Prostate gland (tissue), 2 donors: ENCODE results near the gene SLIT3. TPM values are rescaled to one million over a fixed set of nuclear protein-coding genes. Genes with fewer than 3 reads are reported as not detected.

Experiments used
- DNase-seq: peaks from one replicate; pipeline ENCODE4 v3.0.0-alpha.2; 2019; ENCODE audit warnings: low spot score
- H3K27ac ChIP-seq, 2 donors: fragments of 200-600 bp; sonication (generic); 2 replicates each; pipeline ENCODE4 v1.5.1; 2017 to 2019
- H3K27me3 ChIP-seq: fragments of 200-600 bp; sonication (generic); replicated peaks from 2 replicates; pipeline ENCODE4 v1.5.1; 2019; ENCODE audit not compliant: insufficient read depth
- H3K36me3 ChIP-seq, 2 donors: fragments of 200-600 bp; sonication (generic); 1 replicate in 1 of 2; 2 replicates in 1 of 2; pipeline versions ENCODE4 v1.5.1 to v1.8.1; 2017 to 2019
- H3K4me1 ChIP-seq: fragments of 200-600 bp; sonication (generic); replicated peaks from 2 replicates; pipeline ENCODE4 v1.5.1; 2019
- H3K4me3 ChIP-seq, 2 donors: fragments of 200-600 bp; sonication (generic); 2 replicates each; pipeline ENCODE4 v1.5.1; 2017 to 2019
- H3K9me3 ChIP-seq: fragments of 200-600 bp; sonication (generic); 2 replicates; pipeline ENCODE4 v1.5.1; 2017
- CTCF ChIP-seq, 4 experiments: fragments of 200-600 bp in 2 of 4; fragments of 450-650 bp in 2 of 4; sonication (generic) in 2 of 4; IDR thresholded peaks; 1 replicate in 3 of 4; 2 replicates in 1 of 4; pipeline ENCODE4 v1.5.1; 2016 to 2019; ENCODE audit warnings: antibody characterized with exemption in 4 of 4, mild to moderate bottlenecking in 2 of 4, moderate library complexity in 2 of 4
- POLR2A ChIP-seq: fragments of 450-650 bp; IDR thresholded peaks from one replicate; pipeline ENCODE4 v1.6.1; 2016; ENCODE audit warnings: antibody characterized with exemption, mild to moderate bottlenecking
- POLR2AphosphoS5 ChIP-seq: sonication (generic); formaldehyde crosslinking; IDR thresholded peaks from one replicate; pipeline ENCODE4 v1.6.1; 2017; ENCODE audit warnings: antibody characterized with exemption
- WGBS: methylation state at CpG from one replicate; pipeline ENCODE4 v1.1.5; 2018; 5-methylcytosine and 5-hydroxymethylcytosine counted together
- intact Hi-C: fragments of 100-400 bp; cut with DNase I; formaldehyde crosslinking; loops from one replicate; pipeline ENCODE4 v1.14.2; 2022
- total RNA-seq, 2 donors: library from RNA; depleted of rRNA; stranded (reverse); fragments of >200 nt; gene quantifications; one replicate each; pipeline ENCODE4 v1.1.0, GENCODE V29; 2016

The SLIT3 gene
- total RNA-seq, 2 donors from 2014 or later = 8.3 TPM

GRCh38 chr5:169283887-169284286, 17.1 kb downstream of the SLIT3 start:
- TF ChIP-seq POLR2AphosphoS5 (no peak), CTCF (IDR thresholded peaks at IDR 0.05) (no peak), POLR2A (no peak)
- no peak overlapping the region for H3K4me3 ChIP-seq
- no peaks in the 10 kb centered on the region for H3K27me3 ChIP-seq
- no peak for DNase-seq
- no peak overlapping the region for H3K27ac ChIP-seq
- H3K4me1 ChIP-seq = no peaks in the 10 kb centered on the region
- no peaks in the 10 kb centered on the region for H3K9me3 ChIP-seq
- WGBS = 68% methylated on average over 6 of the region's 6 CpGs
- intact Hi-C loops = no loop called here
- H3K36me3 ChIP-seq = no peaks in the 10 kb centered on the region

- no peaks in the 10 kb centered on the region for H3K4me1 ChIP-seq
- H3K9me3 ChIP-seq = no peaks in the 10 kb centered on the region
- intact Hi-C loops = no loop called here
- no peak overlapping the region for H3K27ac ChIP-seq
- H3K36me3 ChIP-seq = no peaks in the 10 kb centered on the region
- 90% methylated on average over 1 of the region's 1 CpG for WGBS
- DNase-seq = no peak
- no peak overlapping the region for H3K4me3 ChIP-seq
- TF ChIP-seq CTCF (IDR thresholded peaks at IDR 0.05) (no peak), POLR2A (no peak), POLR2AphosphoS5 (no peak)
- no peaks in the 10 kb centered on the region for H3K27me3 ChIP-seq
Observed at GRCh38 chr5:169281625-169282024, 19.3 kb downstream of the SLIT3 start.

GRCh38 chr5:169280696-169281095, 20.2 kb downstream of the SLIT3 start:
- DNase-seq = no peak
- H3K27ac ChIP-seq = no peak overlapping the region
- H3K36me3 ChIP-seq = no peaks in the 10 kb centered on the region
- H3K27me3 ChIP-seq = no peaks in the 10 kb centered on the region
- no peaks in the 10 kb centered on the region for H3K9me3 ChIP-seq
- intact Hi-C loops = no loop called here
- no peaks in the 10 kb centered on the region for H3K4me1 ChIP-seq
- TF ChIP-seq POLR2A (no peak), POLR2AphosphoS5 (no peak), CTCF (IDR thresholded peaks at IDR 0.05) (no peak)
- WGBS = 72% methylated on average over 3 of the region's 3 CpGs
- no peak overlapping the region for H3K4me3 ChIP-seq

GRCh38 chr5:169280286-169280685, 20.7 kb downstream of the SLIT3 start:
- Histone ChIP-seq H3K9me3 (no peaks in the 10 kb centered on the region), H3K36me3 (no peaks in the 10 kb centered on the region), H3K4me1 (no peaks in the 10 kb centered on the region), H3K27me3 (no peaks in the 10 kb centered on the region), H3K4me3 (no peak overlapping the region), H3K27ac (no peak overlapping the region)
- no peak for DNase-seq
- no peak for TF ChIP-seq CTCF (IDR thresholded peaks at IDR 0.05)
- no peak for TF ChIP-seq POLR2AphosphoS5
- TF ChIP-seq POLR2A = no peak
- 44% methylated on average over 4 of the region's 4 CpGs for WGBS
- intact Hi-C loops = no loop called here

- Histone ChIP-seq H3K9me3 (no peaks in the 10 kb centered on the region), H3K36me3 (no peaks in the 10 kb centered on the region), H3K4me3 (no peak overlapping the region), H3K27ac (no peak overlapping the region), H3K4me1 (no peaks in the 10 kb centered on the region), H3K27me3 (no peaks in the 10 kb centered on the region)
- WGBS = 95% methylated on average over 2 of the region's 2 CpGs
- no peak for DNase-seq
- TF ChIP-seq POLR2A (no peak), POLR2AphosphoS5 (no peak), CTCF (IDR thresholded peaks at IDR 0.05) (no peak)
- intact Hi-C loops = no loop called here
Observed at GRCh38 chr5:169279125-169279524, 21.8 kb downstream of the SLIT3 start.
